HCT116 (cell line): Measurements from ENCODE around the gene SVIL. TPM values are rescaled to one million over a fixed set of nuclear protein-coding genes. Genes with fewer than 3 reads are reported as not detected.
A peak's percentile ranks its signal among the peaks of the same experiment; 100 is the strongest.

ENCODE experiments used
- ATAC-seq: fragments of 200-7000 bp; cut with Tn5 transposase; 2 replicates; pipeline ENCODE4 v1.9.1; 2020; ENCODE audit warnings: mild to moderate bottlenecking, moderate library complexity
- BruUV-seq: library from RNA; stranded (reverse); fragments of 400-500 nt; replicated peaks from 2 replicates; lab custom pipeline; 2021; lab: Mats Ljungman, UMichigan
- CTCF ChIA-PET: fragments of 300-600 bp; sonication (Branson Sonifier 250); formaldehyde crosslinking; loops from one replicate; lab custom pipeline; 2021; ENCODE audit warnings: antibody characterized with exemption; lab: Charles Lee
- POLR2A ChIA-PET: fragments of 300-600, 350-600 bp; sonication (Branson Sonifier 250); formaldehyde crosslinking; loops from one replicate; lab custom pipeline; 2021; ENCODE audit warnings: antibody characterized with exemption; lab: Charles Lee
- RAD21 ChIA-PET, 2 experiments: fragments of 300-600 bp; sonication (Branson Sonifier 250); formaldehyde crosslinking; loops; one replicate each; lab custom pipeline; 2023; ENCODE audit warnings: low total read pairs in 2 of 2; ENCODE audit not compliant: uncharacterized antibody in 2 of 2, unreplicated experiment in 2 of 2, low non-redundant PET in 1 of 2; lab: Charles Lee
- DNase-seq: peaks from one replicate; pipeline ENCODE4 v3.0.0-alpha.2; 2010; ENCODE audit warnings: low read depth, low spot score
- H2AFZ ChIP-seq: fragments of 200-600 bp; shearing (Covaris generic), sonication (generic); 2 replicates; pipeline ENCODE4 v1.6.1; 2017; ENCODE audit warnings: low read depth, mixed run types, mixed read lengths, antibody characterized with exemption, low read length; ENCODE audit not compliant: poor library complexity, severe bottlenecking
- H3K27ac ChIP-seq: 2 replicates; pipeline ENCODE4 v1.5.1; 2012; ENCODE audit warnings: low read depth, low read length
- H3K27me3 ChIP-seq: fragments of 200-600 bp; sonication (generic); 2 replicates; pipeline ENCODE4 v1.6.1; 2016; ENCODE audit warnings: mixed run types, low read length, mixed read lengths; ENCODE audit not compliant: insufficient read depth
- H3K36me3 ChIP-seq, 2 experiments: fragments of 200-500 bp in 1 of 2; fragments of 200-600 bp in 1 of 2; sonication (Bioruptor generic) in 1 of 2; sonication (generic) in 1 of 2; 2 replicates each; pipeline versions ENCODE4 v1.5.1 to v1.6.1; 2014 to 2016; ENCODE audit warnings: low read length in 2 of 2, inconsistent platforms in 1 of 2, mixed read lengths in 1 of 2, mixed run types in 1 of 2; ENCODE audit not compliant: insufficient read depth in 2 of 2, control insufficient read depth in 1 of 2
- H3K4me1 ChIP-seq, 2 experiments: fragments of 200-600 bp in 1 of 2; sonication (generic) in 1 of 2; 2 replicates each; pipeline versions ENCODE4 v1.5.1 to v1.6.1; 2012 to 2017; ENCODE audit warnings: low read length in 2 of 2, inconsistent platforms in 1 of 2, mild to moderate bottlenecking in 1 of 2, mixed read lengths in 1 of 2, mixed run types in 1 of 2, moderate library complexity in 1 of 2; ENCODE audit not compliant: insufficient read depth in 2 of 2, control insufficient read depth in 1 of 2
- H3K4me2 ChIP-seq: fragments of 200-600 bp; sonication (generic); 2 replicates; pipeline ENCODE4 v1.6.1; 2017; ENCODE audit warnings: mixed run types, low read length, mixed read lengths
- H3K4me3 ChIP-seq, 2 experiments: fragments of 200-600 bp in 1 of 2; sonication (generic) in 1 of 2; replicated peaks in 1 of 2; 2 replicates each; pipeline ENCODE4 v1.5.1; 2011 to 2016; ENCODE audit warnings: low read length in 2 of 2, control low read depth in 1 of 2, low read depth in 1 of 2, mild to moderate bottlenecking in 1 of 2, mixed read lengths in 1 of 2, mixed run types in 1 of 2
- H3K79me2 ChIP-seq: fragments of 200-600 bp; sonication (generic); 2 replicates; pipeline ENCODE4 v1.6.1; 2017; ENCODE audit warnings: mild to moderate bottlenecking, mixed run types, low read length, moderate library complexity, mixed read lengths; ENCODE audit not compliant: insufficient read depth
- H3K9ac ChIP-seq: fragments of 200-600 bp; sonication (generic); 2 replicates; pipeline ENCODE4 v1.6.1; 2016; ENCODE audit warnings: low read length, mixed read lengths
- H3K9me2 ChIP-seq: fragments of 200-600 bp; sonication (generic), shearing (Covaris generic); 2 replicates; pipeline ENCODE4 v1.6.1; 2017; ENCODE audit warnings: mixed run types, mild to moderate bottlenecking, moderate library complexity; ENCODE audit not compliant: insufficient read depth
- H3K9me3 ChIP-seq, 2 experiments: fragments of 200-500 bp in 1 of 2; fragments of 200-600 bp in 1 of 2; sonication (Bioruptor generic) in 1 of 2; sonication (generic) in 1 of 2; 2 replicates each; pipeline ENCODE4 v1.6.1; 2014 to 2017; ENCODE audit warnings: low read length in 2 of 2, mixed read lengths in 2 of 2, inconsistent platforms in 1 of 2, low read depth in 1 of 2, mild to moderate bottlenecking in 1 of 2, mixed run types in 1 of 2, moderate library complexity in 1 of 2; ENCODE audit not compliant: control insufficient read depth in 1 of 2, insufficient read depth in 1 of 2
- H4K20me1 ChIP-seq: fragments of 200-600 bp; sonication (generic), shearing (Covaris generic); 2 replicates; pipeline ENCODE4 v1.6.1; 2017; ENCODE audit warnings: mixed run types, mild to moderate bottlenecking, moderate library complexity; ENCODE audit not compliant: insufficient read depth
- CBX3 ChIP-seq: IDR thresholded peaks from 2 replicates; pipeline ENCODE4 v1.6.1; 2012; ENCODE audit warnings: low read depth
- CEBPB ChIP-seq: IDR thresholded peaks from 2 replicates; pipeline ENCODE4 v1.6.1; 2012; ENCODE audit warnings: low read depth
- EGR1 ChIP-seq: IDR thresholded peaks from 2 replicates; pipeline ENCODE4 v1.6.1; 2012; ENCODE audit warnings: low read depth
- ELF1 ChIP-seq: IDR thresholded peaks from 2 replicates; pipeline ENCODE4 v1.6.1; 2012; ENCODE audit warnings: low read depth, borderline replicate concordance
- EZH2 ChIP-seq: fragments of 200-600 bp; sonication (generic); IDR thresholded peaks from 2 replicates; pipeline ENCODE4 v1.6.1; 2017; ENCODE audit warnings: antibody characterized with exemption, mixed run types
- EZH2phosphoT487 ChIP-seq: fragments of 200-600 bp; IDR thresholded peaks from 2 replicates; pipeline ENCODE4 v1.6.1; 2018; ENCODE audit warnings: antibody characterized with exemption, borderline replicate concordance
- FOSL1 ChIP-seq: IDR thresholded peaks from 2 replicates; pipeline ENCODE4 v1.6.1; 2012; ENCODE audit warnings: low read depth
- JUND ChIP-seq: IDR thresholded peaks from 2 replicates; pipeline ENCODE4 v1.6.1; 2012
- RAD21 ChIP-seq: IDR thresholded peaks from 2 replicates; pipeline ENCODE4 v1.6.1; 2012; ENCODE audit warnings: low read depth, mild to moderate bottlenecking
- SIN3A ChIP-seq: IDR thresholded peaks from 2 replicates; pipeline ENCODE4 v1.6.1; 2012; ENCODE audit warnings: low read depth
- SP1 ChIP-seq: IDR thresholded peaks from 2 replicates; pipeline ENCODE4 v1.6.1; 2012; ENCODE audit warnings: low read depth
- TCF7L2 ChIP-seq: IDR thresholded peaks from 2 replicates; pipeline ENCODE4 v1.7.0; 2011; ENCODE audit warnings: borderline replicate concordance, inconsistent platforms; ENCODE audit not compliant: insufficient read depth, insufficient read length; ENCODE audit errors: extremely low read depth
- YY1 ChIP-seq: IDR thresholded peaks from 2 replicates; pipeline ENCODE4 v1.6.1; 2011; ENCODE audit warnings: low read length, low read depth, moderate library complexity, mild to moderate bottlenecking; ENCODE audit not compliant: insufficient replicate concordance; ENCODE audit errors: extremely low read depth
- ZNF274 ChIP-seq: fragments of 200-500 bp; sonication (Bioruptor generic); IDR thresholded peaks from 2 replicates; pipeline ENCODE4 v1.6.1; 2014; ENCODE audit warnings: mild to moderate bottlenecking, low read depth, low read length, inconsistent platforms
- intact Hi-C: fragments of 100-400 bp; cut with micrococcal nuclease; formaldehyde crosslinking; loops from 2 replicates; pipeline ENCODE4 v1.10.0; 2022
- total RNA-seq: library from RNA; stranded (reverse); gene quantifications from one replicate; pipeline ENCODE4 v1.2.1, GENCODE V29; 2021; ENCODE audit not compliant: unreplicated experiment
- TF ChIP-seq, protein P1 (sequence below): IDR thresholded peaks from 2 replicates; pipeline ENCODE4 v1.6.1; 2012
- TF ChIP-seq, protein P2 (sequence below): IDR thresholded peaks from 2 replicates; pipeline ENCODE4 v1.6.1; 2012
- TF ChIP-seq, protein P3 (sequence below): IDR thresholded peaks from 2 replicates; pipeline ENCODE4 v1.6.1; 2012; ENCODE audit warnings: low read depth
- TF ChIP-seq, protein P4 (sequence below): IDR thresholded peaks from 2 replicates; pipeline ENCODE4 v1.6.1; 2011; ENCODE audit warnings: mild to moderate bottlenecking, low read length, moderate library complexity; ENCODE audit not compliant: insufficient replicate concordance; ENCODE audit errors: extremely low read depth

SVIL gene
- total RNA-seq, 1 experiment from 2014 or later: 27.0 TPM

DNA sequence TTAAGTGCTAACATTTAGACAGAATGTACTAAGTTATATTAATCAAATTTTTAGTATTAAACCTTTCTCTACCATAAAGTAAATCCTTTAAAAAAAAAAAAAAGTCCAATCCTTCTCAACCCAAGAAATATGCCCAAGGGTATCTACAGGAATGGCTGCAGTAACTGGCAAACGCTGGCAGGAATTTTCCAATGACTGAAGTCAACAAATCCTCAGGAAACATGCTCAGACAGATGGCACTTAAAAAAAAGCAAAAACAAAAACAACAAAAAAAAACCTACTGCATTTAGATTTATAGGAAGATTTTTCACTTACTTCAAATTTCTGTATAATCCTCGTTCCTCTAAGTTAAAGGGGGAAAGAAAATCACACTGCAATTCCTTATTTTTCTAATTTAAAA lies 666 bp downstream of the SVIL start:
- peak overlapping the region; percentile 20 to 45 for H3K4me3 ChIP-seq
- TF ChIP-seq, protein P1, sequence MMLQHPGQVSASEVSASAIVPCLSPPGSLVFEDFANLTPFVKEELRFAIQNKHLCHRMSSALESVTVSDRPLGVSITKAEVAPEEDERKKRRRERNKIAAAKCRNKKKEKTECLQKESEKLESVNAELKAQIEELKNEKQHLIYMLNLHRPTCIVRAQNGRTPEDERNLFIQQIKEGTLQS: no peak
- TF ChIP-seq SP1: no peak
- TF ChIP-seq, protein P2, sequence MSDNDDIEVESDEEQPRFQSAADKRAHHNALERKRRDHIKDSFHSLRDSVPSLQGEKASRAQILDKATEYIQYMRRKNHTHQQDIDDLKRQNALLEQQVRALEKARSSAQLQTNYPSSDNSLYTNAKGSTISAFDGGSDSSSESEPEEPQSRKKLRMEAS: no peak
- TF ChIP-seq RAD21: no peak
- TF ChIP-seq CBX3: no peak
- TF ChIP-seq CEBPB: no peak
- TF ChIP-seq EGR1: no peak
- TF ChIP-seq FOSL1: no peak
- TF ChIP-seq, protein P3, sequence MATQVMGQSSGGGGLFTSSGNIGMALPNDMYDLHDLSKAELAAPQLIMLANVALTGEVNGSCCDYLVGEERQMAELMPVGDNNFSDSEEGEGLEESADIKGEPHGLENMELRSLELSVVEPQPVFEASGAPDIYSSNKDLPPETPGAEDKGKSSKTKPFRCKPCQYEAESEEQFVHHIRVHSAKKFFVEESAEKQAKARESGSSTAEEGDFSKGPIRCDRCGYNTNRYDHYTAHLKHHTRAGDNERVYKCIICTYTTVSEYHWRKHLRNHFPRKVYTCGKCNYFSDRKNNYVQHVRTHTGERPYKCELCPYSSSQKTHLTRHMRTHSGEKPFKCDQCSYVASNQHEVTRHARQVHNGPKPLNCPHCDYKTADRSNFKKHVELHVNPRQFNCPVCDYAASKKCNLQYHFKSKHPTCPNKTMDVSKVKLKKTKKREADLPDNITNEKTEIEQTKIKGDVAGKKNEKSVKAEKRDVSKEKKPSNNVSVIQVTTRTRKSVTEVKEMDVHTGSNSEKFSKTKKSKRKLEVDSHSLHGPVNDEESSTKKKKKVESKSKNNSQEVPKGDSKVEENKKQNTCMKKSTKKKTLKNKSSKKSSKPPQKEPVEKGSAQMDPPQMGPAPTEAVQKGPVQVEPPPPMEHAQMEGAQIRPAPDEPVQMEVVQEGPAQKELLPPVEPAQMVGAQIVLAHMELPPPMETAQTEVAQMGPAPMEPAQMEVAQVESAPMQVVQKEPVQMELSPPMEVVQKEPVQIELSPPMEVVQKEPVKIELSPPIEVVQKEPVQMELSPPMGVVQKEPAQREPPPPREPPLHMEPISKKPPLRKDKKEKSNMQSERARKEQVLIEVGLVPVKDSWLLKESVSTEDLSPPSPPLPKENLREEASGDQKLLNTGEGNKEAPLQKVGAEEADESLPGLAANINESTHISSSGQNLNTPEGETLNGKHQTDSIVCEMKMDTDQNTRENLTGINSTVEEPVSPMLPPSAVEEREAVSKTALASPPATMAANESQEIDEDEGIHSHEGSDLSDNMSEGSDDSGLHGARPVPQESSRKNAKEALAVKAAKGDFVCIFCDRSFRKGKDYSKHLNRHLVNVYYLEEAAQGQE: no peak
- TF ChIP-seq ZNF274: no peak
- no peak for TF ChIP-seq JUND
- TF ChIP-seq, protein P4, sequence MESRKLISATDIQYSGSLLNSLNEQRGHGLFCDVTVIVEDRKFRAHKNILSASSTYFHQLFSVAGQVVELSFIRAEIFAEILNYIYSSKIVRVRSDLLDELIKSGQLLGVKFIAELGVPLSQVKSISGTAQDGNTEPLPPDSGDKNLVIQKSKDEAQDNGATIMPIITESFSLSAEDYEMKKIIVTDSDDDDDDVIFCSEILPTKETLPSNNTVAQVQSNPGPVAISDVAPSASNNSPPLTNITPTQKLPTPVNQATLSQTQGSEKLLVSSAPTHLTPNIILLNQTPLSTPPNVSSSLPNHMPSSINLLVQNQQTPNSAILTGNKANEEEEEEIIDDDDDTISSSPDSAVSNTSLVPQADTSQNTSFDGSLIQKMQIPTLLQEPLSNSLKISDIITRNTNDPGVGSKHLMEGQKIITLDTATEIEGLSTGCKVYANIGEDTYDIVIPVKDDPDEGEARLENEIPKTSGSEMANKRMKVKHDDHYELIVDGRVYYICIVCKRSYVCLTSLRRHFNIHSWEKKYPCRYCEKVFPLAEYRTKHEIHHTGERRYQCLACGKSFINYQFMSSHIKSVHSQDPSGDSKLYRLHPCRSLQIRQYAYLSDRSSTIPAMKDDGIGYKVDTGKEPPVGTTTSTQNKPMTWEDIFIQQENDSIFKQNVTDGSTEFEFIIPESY: no peak
- TF ChIP-seq EZH2phosphoT487: no peak
- TF ChIP-seq ELF1: no peak
- no peak for TF ChIP-seq SIN3A
- no peak for TF ChIP-seq YY1
- no peak for TF ChIP-seq EZH2
- no peak for TF ChIP-seq TCF7L2
- TF ChIP-seq, all 23 proteins: peak for 0
- no peaks in the 10 kb centered on the region for H3K9me2 ChIP-seq
- peak overlapping the region; percentile 45 for H3K9ac ChIP-seq
- DNase-seq (no peak), ATAC-seq (no peak)
- RAD21 ChIA-PET: no interaction called here
- H4K20me1 ChIP-seq: no peaks in the 10 kb centered on the region
- H3K4me1 ChIP-seq: peaks cover 52 to 57% of the 10 kb centered on the region in 2 experiments
- no peaks in the 10 kb centered on the region for H3K27me3 ChIP-seq
- H2AFZ ChIP-seq: no peak overlapping the region
- TSS peak; percentile 52 for BruUV-seq
- POLR2A ChIA-PET: interaction anchor here (1.0 kb wide), 1 partner anchor 10 kb away, joined by 3 read pairs; no protein-coding TSS in a partner anchor
- H3K79me2 ChIP-seq: peaks cover 21% of the 10 kb centered on the region; the same call in 1 of the 2 replicates
- intact Hi-C loops: no loop called here
- CTCF ChIA-PET: no interaction called here
- H3K36me3 ChIP-seq: no peaks in the 10 kb centered on the region; a peak in 1 of 4 replicates
- peak overlapping the region; percentile 68 for H3K4me2 ChIP-seq
- peak overlapping the region; percentile 47; the same call in 1 of the 2 replicates for H3K27ac ChIP-seq
- H3K9me3 ChIP-seq: no peaks in the 10 kb centered on the region
